Pericardium fibroblast (primary cell): ENCODE data around the gene CLTRN. TPM values are rescaled to one million over a fixed set of nuclear protein-coding genes. Genes with fewer than 3 reads are reported as not detected.

Experiments
- total RNA-seq: library from RNA; depleted of rRNA; stranded (reverse); fragments of >200 nt; gene quantifications from 2 replicates; pipeline ENCODE4 v1.2.3, GENCODE V29; 2015

The CLTRN gene, protein sequence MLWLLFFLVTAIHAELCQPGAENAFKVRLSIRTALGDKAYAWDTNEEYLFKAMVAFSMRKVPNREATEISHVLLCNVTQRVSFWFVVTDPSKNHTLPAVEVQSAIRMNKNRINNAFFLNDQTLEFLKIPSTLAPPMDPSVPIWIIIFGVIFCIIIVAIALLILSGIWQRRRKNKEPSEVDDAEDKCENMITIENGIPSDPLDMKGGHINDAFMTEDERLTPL
- not detected in 2 replicates for total RNA-seq

DNA sequence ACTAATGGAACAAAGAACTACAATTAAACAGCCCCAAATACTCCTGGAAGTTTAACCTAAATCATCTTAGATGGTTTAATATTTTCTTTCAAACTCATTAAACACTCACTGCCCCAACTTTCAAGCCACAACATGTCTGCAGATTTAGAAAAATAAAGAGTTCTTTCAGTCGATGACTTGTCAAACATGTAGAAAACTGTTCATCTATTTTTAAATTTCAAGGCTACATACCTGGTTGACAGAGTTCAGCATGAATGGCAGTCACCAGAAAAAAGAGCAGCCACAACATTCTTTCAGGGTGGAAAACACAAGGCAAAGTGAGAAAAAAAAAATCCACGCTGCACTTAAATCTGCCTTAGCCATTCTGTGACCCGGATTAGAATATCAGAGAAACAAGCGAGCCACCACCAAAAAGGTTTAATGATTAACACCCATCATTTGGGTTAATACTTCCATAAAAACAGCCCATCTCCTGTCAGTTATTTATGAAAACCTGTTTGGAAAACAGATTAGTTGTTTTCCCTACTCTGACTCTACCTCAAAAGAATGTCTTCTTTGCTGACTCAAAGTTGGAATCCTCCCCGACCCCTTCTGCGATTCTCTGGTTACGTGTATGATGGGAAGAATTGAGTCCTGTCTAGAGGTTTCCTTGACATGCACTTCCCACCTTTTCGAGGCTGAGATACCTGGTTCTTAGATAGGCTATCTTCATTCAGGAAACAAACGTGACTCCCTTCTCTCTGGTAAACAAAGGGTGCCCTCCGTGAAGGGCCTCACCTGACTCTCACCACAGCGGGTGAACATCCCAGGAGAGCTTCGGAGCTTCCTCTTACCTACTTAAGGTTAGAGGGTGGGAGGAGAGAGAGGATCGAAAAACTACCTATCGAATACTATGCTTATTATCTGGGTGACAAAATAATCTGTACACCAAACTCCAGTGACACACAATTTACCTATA lies at the start of gene CLTRN:
Gene CLTRN, minus strand, starts transcription at position 319 of the 958 bp plus-strand sequence. Its CDS starts 30 bp downstream, at position 289.

DNA sequence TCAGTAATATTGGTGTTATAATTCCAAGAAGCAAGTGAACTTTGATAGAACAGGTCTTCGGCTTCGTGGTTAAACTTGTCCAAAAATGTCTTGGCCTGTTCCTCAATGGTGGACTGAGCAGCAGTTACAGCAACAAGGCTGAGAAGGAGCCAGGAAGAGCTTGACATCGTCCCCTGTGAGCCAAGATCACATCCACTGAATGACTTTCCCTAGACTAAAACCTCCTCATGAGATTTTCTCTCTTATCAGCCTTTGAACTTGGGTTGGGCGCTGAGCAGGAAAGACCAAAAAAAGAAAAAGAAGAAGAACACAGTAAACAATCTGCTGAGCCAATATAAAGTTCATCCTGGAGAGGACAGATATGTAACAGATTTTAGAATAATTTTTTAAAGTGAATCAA lies 63.9 kb downstream of the CLTRN start, which contains the start of gene ACE2:
Gene ACE2, minus strand, starts transcription at position 216 of the 400 bp plus-strand sequence. Its CDS starts 49 bp downstream, at position 167.

Other genes with a start within 250 kb of the CLTRN start
- 24.7 and 30.8 TPM in 2 replicates for gene PIR, start 171.5 kb downstream of the CLTRN start, total RNA-seq
- not detected in 2 replicates for gene BMX, start 164.0 kb downstream of the CLTRN start, total RNA-seq
- gene ACE2, start 63.8 kb downstream of the CLTRN start, total RNA-seq: not detected in 2 replicates
- 1.2 and 6.4 TPM in 2 replicates for gene CA5B, start 73.5 kb upstream of the CLTRN start, total RNA-seq
- gene ZRSR2, start 125.7 kb upstream of the CLTRN start, total RNA-seq: 3.3 and 4.1 TPM in 2 replicates
- gene AP1S2, start 190.0 kb upstream of the CLTRN start, total RNA-seq: 13.4 and 25.3 TPM in 2 replicates